ENCODE data around the gene ACBD3.

Gene ACBD3

GRCh38 chr1:226111098-226111882 is 75.3 kb downstream of the ACBD3 start:
- peak overlapping the region; percentile 84 for H3K4me3 ChIP-seq (ENCODE audit: low read length)
- no peaks in the 10 kb centered on the region for H3K36me3 ChIP-seq (replicated peaks; ENCODE audit: insufficient read depth, low read length)
- H3K79me2 ChIP-seq (ENCODE audit: low read length) = no peaks in the 10 kb centered on the region
- H3F3A ChIP-seq (ENCODE audit: insufficient read depth, low read length) = peaks cover 52% of the 10 kb centered on the region
- peak; percentile 86 for DNase-seq
- no peaks in the 10 kb centered on the region for H3K9me2 ChIP-seq (replicated peaks; ENCODE audit: insufficient read depth, low read length)
- H3K27ac ChIP-seq (ENCODE audit: low read length) = peak overlapping the region; percentile 83
- peak overlapping the region; percentile 96 for H3K9ac ChIP-seq (ENCODE audit: low read length)
- no peaks in the 10 kb centered on the region for H3K9me3 ChIP-seq (replicated peaks; ENCODE audit: insufficient read depth, low read length)
- peaks cover 39% of the 10 kb centered on the region for H3K4me1 ChIP-seq (ENCODE audit: low read length)
- peak overlapping the region; percentile 86 for H2AFZ ChIP-seq (ENCODE audit: low read length)
- H3K27me3 ChIP-seq (replicated peaks; ENCODE audit: insufficient read depth, low read length) = no peaks in the 10 kb centered on the region
- peak overlapping the region; percentile 91 for H3K4me2 ChIP-seq (ENCODE audit: low read depth, low read length)
- TF ChIP-seq CTCF (IDR thresholded peaks at IDR 0.05; ENCODE audit: low read length) (no peak), EZH2 (optimal IDR thresholded peaks at IDR 0.05; ENCODE audit: low read depth, low read length) (no peak), EZH2phosphoT487 (IDR thresholded peaks at IDR 0.05; ENCODE audit: low read length) (no peak)
- H4K20me1 ChIP-seq (ENCODE audit: insufficient read depth, low read length) = no peaks in the 10 kb centered on the region

GRCh38 chr1:226110249-226111097 is 76.1 kb downstream of the ACBD3 start:
- H3K79me2 ChIP-seq (ENCODE audit: low read length) = no peaks in the 10 kb centered on the region
- no peaks in the 10 kb centered on the region for H3K27me3 ChIP-seq (replicated peaks; ENCODE audit: insufficient read depth, low read length)
- H3K27ac ChIP-seq (ENCODE audit: low read length) = peak overlapping the region; percentile 83
- H2AFZ ChIP-seq (ENCODE audit: low read length) = peak overlapping the region; percentile 86
- H3K9ac ChIP-seq (ENCODE audit: low read length) = peak overlapping the region; percentile 96
- peak; percentile 85 for DNase-seq
- H4K20me1 ChIP-seq (ENCODE audit: insufficient read depth, low read length) = no peaks in the 10 kb centered on the region
- TF ChIP-seq CTCF (IDR thresholded peaks at IDR 0.05; ENCODE audit: low read length) = no peak
- no peak for TF ChIP-seq EZH2phosphoT487 (IDR thresholded peaks at IDR 0.05; ENCODE audit: low read length)
- no peak for TF ChIP-seq EZH2 (optimal IDR thresholded peaks at IDR 0.05; ENCODE audit: low read depth, low read length)
- H3K4me1 ChIP-seq (ENCODE audit: low read length) = peaks cover 39% of the 10 kb centered on the region
- H3K9me2 ChIP-seq (replicated peaks; ENCODE audit: insufficient read depth, low read length) = no peaks in the 10 kb centered on the region
- H3K4me2 ChIP-seq (ENCODE audit: low read depth, low read length) = peak overlapping the region; percentile 91
- H3F3A ChIP-seq (ENCODE audit: insufficient read depth, low read length) = peaks cover 52% of the 10 kb centered on the region
- H3K4me3 ChIP-seq (ENCODE audit: low read length) = peak overlapping the region; percentile 84
- H3K9me3 ChIP-seq (replicated peaks; ENCODE audit: insufficient read depth, low read length) = no peaks in the 10 kb centered on the region
- H3K36me3 ChIP-seq (replicated peaks; ENCODE audit: insufficient read depth, low read length) = no peaks in the 10 kb centered on the region

- peaks cover 52% of the 10 kb centered on the region for H3F3A ChIP-seq (ENCODE audit: insufficient read depth, low read length)
- H3K4me1 ChIP-seq (ENCODE audit: low read length) = peaks cover 39% of the 10 kb centered on the region
- peak; percentile 96 for DNase-seq
- H3K9me2 ChIP-seq (replicated peaks; ENCODE audit: insufficient read depth, low read length) = no peaks in the 10 kb centered on the region
- peak overlapping the region; percentile 96 for H3K9ac ChIP-seq (ENCODE audit: low read length)
- H3K79me2 ChIP-seq (ENCODE audit: low read length) = no peaks in the 10 kb centered on the region
- H3K9me3 ChIP-seq (replicated peaks; ENCODE audit: insufficient read depth, low read length) = no peaks in the 10 kb centered on the region
- H3K4me3 ChIP-seq (ENCODE audit: low read length) = peak overlapping the region; percentile 84
- H3K4me2 ChIP-seq (ENCODE audit: low read depth, low read length) = peak overlapping the region; percentile 100
- H2AFZ ChIP-seq (ENCODE audit: low read length) = peak overlapping the region; percentile 97
- H3K27me3 ChIP-seq (replicated peaks; ENCODE audit: insufficient read depth, low read length) = no peaks in the 10 kb centered on the region
- peak overlapping the region; percentile 83 for H3K27ac ChIP-seq (ENCODE audit: low read length)
- no peak for TF ChIP-seq EZH2 (optimal IDR thresholded peaks at IDR 0.05; ENCODE audit: low read depth, low read length)
- TF ChIP-seq CTCF (IDR thresholded peaks at IDR 0.05; ENCODE audit: low read length) = peak; percentile 31; the same call in 1 of the 2 replicates
- TF ChIP-seq EZH2phosphoT487 (IDR thresholded peaks at IDR 0.05; ENCODE audit: low read length) = no peak
- H3K36me3 ChIP-seq (replicated peaks; ENCODE audit: insufficient read depth, low read length) = no peaks in the 10 kb centered on the region
- no peaks in the 10 kb centered on the region for H4K20me1 ChIP-seq (ENCODE audit: insufficient read depth, low read length)
Observed at GRCh38 chr1:226109829-226110248, 76.7 kb downstream of the ACBD3 start.
